H9 (cell line): Measurements from ENCODE around the gene CCDC88C. TPM values are rescaled to one million over a fixed set of nuclear protein-coding genes. Genes with fewer than 3 reads are reported as not detected.

Source experiments
- DNase-seq: peaks from one replicate; pipeline ENCODE4 v3.0.0-alpha.2; 2017
- H2AFZ ChIP-seq: one replicate; pipeline ENCODE4 v1.6.1; 2013; ENCODE audit warnings: mild to moderate bottlenecking, low read length, control low read depth, moderate library complexity
- H2AK5ac ChIP-seq: 2 replicates; pipeline ENCODE4 v1.6.1; 2013; ENCODE audit warnings: low read length, control low read depth, mixed read lengths; ENCODE audit not compliant: insufficient read length
- H2BK120ac ChIP-seq: one replicate; pipeline ENCODE4 v1.6.1; 2013; ENCODE audit warnings: low read depth, mild to moderate bottlenecking, low read length, control low read depth, inconsistent platforms; ENCODE audit not compliant: poor library complexity, severe bottlenecking
- H2BK12ac ChIP-seq: 2 replicates; pipeline ENCODE4 v1.6.1; 2013; ENCODE audit warnings: low read length, control low read depth, mixed read lengths, low read depth; ENCODE audit not compliant: insufficient read length
- H2BK15ac ChIP-seq: 2 replicates; pipeline ENCODE4 v1.6.1; 2013; ENCODE audit warnings: low read depth, low read length, control low read depth
- H2BK20ac ChIP-seq: one replicate; pipeline ENCODE4 v1.6.1; 2013; ENCODE audit warnings: low read depth, mild to moderate bottlenecking, low read length, control low read depth, inconsistent platforms; ENCODE audit not compliant: poor library complexity, severe bottlenecking
- H2BK5ac ChIP-seq: 2 replicates; pipeline ENCODE4 v1.6.1; 2013; ENCODE audit warnings: low read length, control low read depth, mixed read lengths; ENCODE audit not compliant: insufficient read length
- H3K14ac ChIP-seq: 2 replicates; pipeline ENCODE4 v1.6.1; 2013; ENCODE audit warnings: low read length, control low read depth; ENCODE audit not compliant: insufficient read depth
- H3K18ac ChIP-seq: 2 replicates; pipeline ENCODE4 v1.6.1; 2013; ENCODE audit warnings: low read depth, mild to moderate bottlenecking, mixed read lengths, low read length, control low read depth; ENCODE audit not compliant: insufficient read length
- H3K23ac ChIP-seq: 2 replicates; pipeline ENCODE4 v1.6.1; 2013; ENCODE audit warnings: low read length, control low read depth, mixed read lengths, low read depth; ENCODE audit not compliant: insufficient read length
- H3K23me2 ChIP-seq: 2 replicates; pipeline ENCODE4 v1.6.1; 2013; ENCODE audit warnings: low read depth, mild to moderate bottlenecking, mixed read lengths, low read length, control low read depth; ENCODE audit not compliant: insufficient read length, poor library complexity, severe bottlenecking
- H3K27ac ChIP-seq: 2 replicates; pipeline ENCODE4 v1.5.1; 2013; ENCODE audit warnings: low read length, control low read depth, mixed read lengths, low read depth; ENCODE audit not compliant: insufficient read length
- H3K27me3 ChIP-seq: 2 replicates; pipeline ENCODE4 v1.6.1; 2013; ENCODE audit warnings: low read length, control low read depth, inconsistent platforms; ENCODE audit not compliant: insufficient read depth
- H3K4ac ChIP-seq: 2 replicates; pipeline ENCODE4 v1.6.1; 2013; ENCODE audit warnings: low read depth, mild to moderate bottlenecking, control low read depth, inconsistent platforms, low read length, moderate library complexity
- H3K4me1 ChIP-seq: 2 replicates; pipeline ENCODE4 v1.6.1; 2013; ENCODE audit warnings: low read length, control low read depth, inconsistent platforms; ENCODE audit not compliant: insufficient read depth
- H3K4me2 ChIP-seq: 2 replicates; pipeline ENCODE4 v1.6.1; 2013; ENCODE audit warnings: low read length, control low read depth, mixed read lengths; ENCODE audit not compliant: insufficient read length, insufficient read depth
- H3K56ac ChIP-seq: 2 replicates; pipeline ENCODE4 v1.6.1; 2013; ENCODE audit warnings: low read depth, mild to moderate bottlenecking, mixed read lengths, low read length, control low read depth; ENCODE audit not compliant: insufficient read length
- H3K79me1 ChIP-seq: 2 replicates; pipeline ENCODE4 v1.6.1; 2013; ENCODE audit warnings: low read depth, mild to moderate bottlenecking, moderate library complexity, low read length, control low read depth, inconsistent platforms; ENCODE audit not compliant: insufficient read depth, poor library complexity, severe bottlenecking
- H3K79me2 ChIP-seq: 2 replicates; pipeline ENCODE4 v1.6.1; 2013; ENCODE audit warnings: low read length, control low read depth, inconsistent platforms; ENCODE audit not compliant: insufficient read depth
- H3K9ac ChIP-seq: 2 replicates; pipeline ENCODE4 v1.6.1; 2013; ENCODE audit warnings: low read length, control low read depth, mixed read lengths; ENCODE audit not compliant: insufficient read length; ENCODE audit errors: extremely low read depth
- H3K9me3 ChIP-seq: one replicate; pipeline ENCODE4 v1.6.1; 2013; ENCODE audit warnings: low read depth, low read length, inconsistent platforms; ENCODE audit not compliant: control insufficient read depth
- H3T11ph ChIP-seq: one replicate; pipeline ENCODE4 v1.6.1; 2013; ENCODE audit warnings: mild to moderate bottlenecking, low read length, control low read depth, inconsistent platforms
- H4K20me1 ChIP-seq: one replicate; pipeline ENCODE4 v1.6.1; 2013; ENCODE audit not compliant: control insufficient read depth, insufficient read length, insufficient read depth
- H4K5ac ChIP-seq: 2 replicates; pipeline ENCODE4 v1.6.1; 2013; ENCODE audit warnings: low read depth, mild to moderate bottlenecking, mixed read lengths, low read length, control low read depth; ENCODE audit not compliant: insufficient read length
- H4K8ac ChIP-seq: replicated peaks from 2 replicates; pipeline ENCODE4 v1.6.1; 2013; ENCODE audit warnings: low read length, control low read depth, mixed read lengths, low read depth; ENCODE audit not compliant: insufficient read length
- H4K91ac ChIP-seq: 2 replicates; pipeline ENCODE4 v1.6.1; 2013; ENCODE audit warnings: low read depth, mild to moderate bottlenecking, moderate library complexity, mixed read lengths, low read length, control low read depth; ENCODE audit not compliant: insufficient read length
- H3K27ac Mint-ChIP-seq, 3 experiments: 2 replicates in 2 of 3; 3 replicates in 1 of 3; pipeline ENCODE4 v1.8.0; 2020 to 2021; ENCODE audit warnings: mixed read lengths in 3 of 3, mild to moderate bottlenecking in 1 of 3, moderate library complexity in 1 of 3
- H3K27me3 Mint-ChIP-seq: 2 replicates; pipeline ENCODE4 v1.8.0; 2021; ENCODE audit warnings: low read depth, mild to moderate bottlenecking, moderate library complexity, mixed read lengths
- H3K36me3 Mint-ChIP-seq, 3 experiments: 2 replicates in 2 of 3; 3 replicates in 1 of 3; pipeline ENCODE4 v1.8.0; 2020 to 2021; ENCODE audit warnings: low read depth in 3 of 3, mixed read lengths in 3 of 3; ENCODE audit not compliant: insufficient read depth in 1 of 3
- H3K4me1 Mint-ChIP-seq, 2 experiments: 2 replicates each; pipeline ENCODE4 v1.8.0; 2020; ENCODE audit warnings: mixed read lengths in 2 of 2
- H3K4me3 Mint-ChIP-seq, 2 experiments: 2 replicates in 1 of 2; 3 replicates in 1 of 2; pipeline ENCODE4 v1.8.0; 2020 to 2021; ENCODE audit warnings: mild to moderate bottlenecking in 2 of 2, mixed read lengths in 2 of 2, moderate library complexity in 1 of 2
- H3K9me3 Mint-ChIP-seq, 2 experiments: 2 replicates in 1 of 2; 3 replicates in 1 of 2; pipeline ENCODE4 v1.8.0; 2020; ENCODE audit warnings: mild to moderate bottlenecking in 2 of 2, mixed read lengths in 2 of 2, moderate library complexity in 1 of 2
- CTCF ChIP-seq: fragments of 200-600 bp; sonication (generic); conservative IDR thresholded peaks from 3 replicates; pipeline ENCODE4 v1.8.0; 2021; ENCODE audit warnings: antibody characterized with exemption, mild to moderate bottlenecking
- WGBS: extraction: QIAGEN DNeasy Blood & Tissue Kit; methylation state at CpG from one replicate; pipeline ENCODE4 v1.1.7; 2013; ENCODE audit warnings: missing lambda C conversion rate, low lambda C conversion rate, mixed read lengths; ENCODE audit not compliant: insufficient read length; ENCODE audit errors: extremely low coverage; 5-methylcytosine and 5-hydroxymethylcytosine counted together
- total RNA-seq: library from RNA; stranded (reverse); gene quantifications from 2 replicates; pipeline ENCODE4 v1.2.1, GENCODE V29; 2021

The CCDC88C gene
- total RNA-seq, 1 experiment from 2014 or later: 52.4 TPM

- Mint-ChIP-seq H3K27ac (no peak overlapping the region), H3K9me3 (no peaks in the 10 kb centered on the region), H3K27me3 (peaks cover 49% of the 10 kb centered on the region), H3K4me1 (peaks cover 24 to 26% of the 10 kb centered on the region in 2 experiments), H3K4me3 (peak overlapping the region; percentile 70 to 82), H3K36me3 (no peaks in the 10 kb centered on the region)
- Histone ChIP-seq H3K79me1 (no peaks in the 10 kb centered on the region), H3K4ac (no peak overlapping the region), H2BK15ac (no peak overlapping the region), H3K14ac (0 out of 2 replicates have a peak overlapping the region, but pooled peaks have one; percentile 50), H3K4me2 (peak overlapping the region; percentile 58), H3K27me3 (no peaks in the 10 kb centered on the region; the same call in 1 of the 2 replicates), H4K91ac (no peak overlapping the region), H3K9ac (no peak overlapping the region), H4K8ac (no peak overlapping the region), H3K79me2 (no peaks in the 10 kb centered on the region), H2BK20ac (no peak overlapping the region), H2AFZ (no peak overlapping the region), H3K18ac (no peak overlapping the region), H2BK5ac (no peak overlapping the region), H2BK12ac (no peak overlapping the region), H2BK120ac (no peak overlapping the region), H3K56ac (no peak overlapping the region), H4K20me1 (no peaks in the 10 kb centered on the region), H3K27ac (no peak overlapping the region), H2AK5ac (no peak overlapping the region), H4K5ac (no peak overlapping the region), H3K23ac (no peak overlapping the region), H3K23me2 (peaks cover 3% of the 10 kb centered on the region), H3K4me1 (peaks cover 2% of the 10 kb centered on the region; the same call in 1 of the 2 replicates), H3K9me3 (no peaks in the 10 kb centered on the region), H3T11ph (no peak overlapping the region)
- TF ChIP-seq CTCF: no peak
- no CpG with 5 or more reads among the region's 20 CpGs for WGBS
- DNase-seq: no peak
Observed at GRCh38 chr14:91253795-91254323, 163.8 kb downstream of the CCDC88C start.
